Measurements from ENCODE around the gene GALNT10. TPM values are rescaled to one million over a fixed set of nuclear protein-coding genes. Genes with fewer than 3 reads are reported as not detected.

Gene GALNT10
- total RNA-seq, 1 experiment from 2014 or later: 68.2 TPM

DNA sequence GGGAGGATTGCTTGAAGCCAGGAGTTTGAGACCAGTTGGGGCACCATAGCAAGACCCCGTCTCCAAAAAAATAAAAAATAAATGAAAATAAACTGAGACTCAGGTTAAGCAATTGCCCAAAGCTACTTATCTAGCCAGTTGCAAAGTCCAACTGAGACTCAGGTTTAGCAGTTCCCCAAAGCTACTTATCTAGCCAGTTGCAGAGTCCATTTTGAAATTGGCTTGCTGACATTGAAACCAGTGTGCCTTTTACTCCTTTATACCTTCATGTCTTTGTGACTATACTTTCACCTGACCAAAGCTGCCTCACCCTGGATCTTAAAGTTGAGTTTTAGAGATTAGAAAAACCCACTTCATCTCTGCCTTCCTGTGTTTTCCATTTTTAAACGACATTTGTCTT lies 66.5 kb downstream of the GALNT10 start:
- Mint-ChIP-seq H3K9me3 (ENCODE audit: low read depth, unreplicated experiment) (no peaks in the 10 kb centered on the region), H3K4me1 (ENCODE audit: low read depth, unreplicated experiment) (peaks cover 29% of the 10 kb centered on the region), H3K36me3 (ENCODE audit: insufficient read depth, unreplicated experiment) (no peaks in the 10 kb centered on the region), H3K27ac (ENCODE audit: unreplicated experiment) (no peak overlapping the region), H3K27me3 (ENCODE audit: unreplicated experiment) (no peaks in the 10 kb centered on the region), H3K4me3 (ENCODE audit: low read depth, unreplicated experiment) (no peak overlapping the region)
- intact Hi-C loops (cut with micrococcal nuclease; ENCODE audit: unreplicated experiment): no loop called here
- CTCF ChIA-PET: interaction anchor here (0.6 to 1.0 kb wide), 3 partner anchors 20 to 140 kb away, joined by 3 to 4 read pairs (median 3); no protein-coding TSS in a partner anchor
- no TSS peak for BruUV-seq (replicated peaks)
- no peak for DNase-seq
- no peak for TF ChIP-seq CTCF (IDR thresholded peaks at IDR 0.05; ENCODE audit: unreplicated experiment)

DNA sequence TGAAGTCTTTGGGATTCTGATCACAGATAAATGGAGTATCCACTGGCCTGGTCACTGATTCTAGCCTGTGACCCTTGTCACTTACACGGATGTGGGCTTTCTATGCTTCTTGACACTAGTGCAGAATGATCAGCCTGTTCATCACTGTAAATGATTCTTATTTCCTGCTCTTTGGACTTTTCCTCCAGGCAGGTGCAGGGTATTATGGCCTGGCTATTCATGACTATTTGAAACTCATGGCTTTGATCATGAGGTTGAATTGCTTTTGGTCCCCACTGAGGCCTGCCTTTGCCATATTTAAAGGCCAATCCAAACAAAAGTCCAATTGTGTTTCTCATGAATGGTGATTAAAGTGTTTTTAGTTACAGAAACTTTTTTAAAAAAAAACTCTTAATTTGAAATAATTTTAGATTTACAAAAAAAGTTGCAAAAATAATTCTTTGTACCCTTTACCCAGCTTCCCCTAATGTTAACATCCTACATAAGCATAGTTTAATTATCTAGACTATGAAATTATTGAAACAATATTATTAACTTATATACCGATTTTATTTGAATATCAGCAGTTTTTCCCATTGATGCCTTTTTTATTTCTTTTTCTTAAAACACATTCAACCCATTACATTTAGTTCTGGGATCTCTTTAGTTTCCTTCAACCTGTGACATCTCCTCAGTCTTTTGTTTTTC lies 68.1 kb downstream of the GALNT10 start:
- Mint-ChIP-seq H3K27me3 (ENCODE audit: unreplicated experiment) (no peaks in the 10 kb centered on the region), H3K36me3 (ENCODE audit: insufficient read depth, unreplicated experiment) (no peaks in the 10 kb centered on the region), H3K4me3 (ENCODE audit: low read depth, unreplicated experiment) (no peak overlapping the region), H3K27ac (ENCODE audit: unreplicated experiment) (no peak overlapping the region), H3K4me1 (ENCODE audit: low read depth, unreplicated experiment) (peaks cover 29% of the 10 kb centered on the region), H3K9me3 (ENCODE audit: low read depth, unreplicated experiment) (no peaks in the 10 kb centered on the region)
- intact Hi-C loops (cut with micrococcal nuclease; ENCODE audit: unreplicated experiment): no loop called here
- no peak for TF ChIP-seq CTCF (IDR thresholded peaks at IDR 0.05; ENCODE audit: unreplicated experiment)
- CTCF ChIA-PET: no interaction called here
- no TSS peak for BruUV-seq (replicated peaks)
- no peak for DNase-seq

DNA sequence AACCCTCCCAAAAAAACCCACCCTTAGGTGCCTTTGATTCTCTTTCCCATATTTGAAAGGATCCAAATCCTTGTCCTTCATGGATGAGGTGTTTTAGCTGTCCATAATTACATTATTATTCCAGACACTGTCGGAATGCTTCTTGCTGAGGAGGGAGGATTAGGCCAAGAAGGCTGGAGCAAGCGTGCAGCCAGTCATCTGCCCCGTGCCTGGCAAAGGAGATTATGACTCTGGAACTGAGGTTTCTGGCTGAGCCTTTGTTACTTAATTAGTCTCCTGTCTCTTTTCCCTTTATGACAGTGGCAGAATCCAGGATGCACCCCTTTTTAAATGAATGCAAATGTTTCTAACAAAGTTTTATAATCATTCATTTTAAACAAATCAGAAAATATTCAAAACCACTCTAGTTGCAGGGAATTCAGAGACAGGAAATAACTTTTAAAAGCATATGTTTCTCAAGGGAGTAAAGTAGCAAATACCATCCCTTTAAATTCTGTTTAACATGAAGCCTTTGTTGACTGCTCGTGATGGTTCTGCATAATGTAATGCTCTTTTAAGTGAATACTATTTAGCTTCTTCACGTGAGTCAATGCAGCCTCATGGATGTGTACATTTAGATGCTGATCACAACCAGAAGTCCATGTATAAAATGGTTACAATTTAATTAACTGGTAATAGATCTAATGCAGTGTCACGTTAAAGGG lies 69.8 kb downstream of the GALNT10 start:
- no peak for DNase-seq
- no peak for TF ChIP-seq CTCF (IDR thresholded peaks at IDR 0.05; ENCODE audit: unreplicated experiment)
- H3K36me3 Mint-ChIP-seq (ENCODE audit: insufficient read depth, unreplicated experiment): peaks cover 3% of the 10 kb centered on the region
- no peak overlapping the region for H3K27ac Mint-ChIP-seq (ENCODE audit: unreplicated experiment)
- peaks cover 19% of the 10 kb centered on the region for H3K4me1 Mint-ChIP-seq (ENCODE audit: low read depth, unreplicated experiment)
- H3K27me3 Mint-ChIP-seq (ENCODE audit: unreplicated experiment): no peaks in the 10 kb centered on the region
- CTCF ChIA-PET: no interaction called here
- BruUV-seq (replicated peaks): no TSS peak
- no peaks in the 10 kb centered on the region for H3K9me3 Mint-ChIP-seq (ENCODE audit: low read depth, unreplicated experiment)
- no peak overlapping the region for H3K4me3 Mint-ChIP-seq (ENCODE audit: low read depth, unreplicated experiment)
- intact Hi-C loops (cut with micrococcal nuclease; ENCODE audit: unreplicated experiment): no loop called here

DNA sequence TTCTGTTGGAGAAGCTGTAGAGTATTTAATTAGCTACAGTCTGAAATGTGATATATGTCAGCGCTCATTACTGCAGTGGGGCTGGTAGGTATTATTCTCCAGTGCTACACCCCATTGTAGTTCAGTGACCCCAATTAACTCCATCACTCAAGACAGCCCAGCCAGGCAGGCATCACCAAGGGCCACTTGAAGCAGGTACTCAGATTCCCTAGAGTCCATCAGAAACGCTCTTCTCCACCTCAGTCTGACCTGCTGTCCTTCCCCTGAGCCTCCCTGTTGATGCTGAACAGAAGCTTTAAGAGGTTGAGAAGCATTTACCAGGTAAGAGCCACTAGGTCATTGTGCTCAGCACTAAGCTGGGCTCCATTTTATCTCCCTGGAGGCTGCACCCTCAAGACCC lies 71.8 kb downstream of the GALNT10 start:
- Mint-ChIP-seq H3K9me3 (ENCODE audit: low read depth, unreplicated experiment) (no peaks in the 10 kb centered on the region), H3K4me3 (ENCODE audit: low read depth, unreplicated experiment) (no peak overlapping the region), H3K36me3 (ENCODE audit: insufficient read depth, unreplicated experiment) (peaks cover 4% of the 10 kb centered on the region), H3K27me3 (ENCODE audit: unreplicated experiment) (no peaks in the 10 kb centered on the region), H3K27ac (ENCODE audit: unreplicated experiment) (no peak overlapping the region), H3K4me1 (ENCODE audit: low read depth, unreplicated experiment) (peaks cover 11% of the 10 kb centered on the region)
- no TSS peak for BruUV-seq (replicated peaks)
- DNase-seq: no peak
- CTCF ChIA-PET: no interaction called here
- intact Hi-C loops (cut with micrococcal nuclease; ENCODE audit: unreplicated experiment): no loop called here
- TF ChIP-seq CTCF (IDR thresholded peaks at IDR 0.05; ENCODE audit: unreplicated experiment): no peak
